ENCODE measurements around the gene S100A1. TPM values are rescaled to one million over a fixed set of nuclear protein-coding genes. Genes with fewer than 3 reads are reported as not detected.

Gene S100A1
- total and polyA plus RNA-seq, 2 of the 13 experiments (the other 11 are each of a cell fraction or from before 2014, with no cell fraction given): 120 to 251 TPM

- TF ChIP-seq FOXP4 (CRISPR knock-in tag; IDR thresholded peaks at IDR 0.05): no peak
- TF ChIP-seq RCOR2 (CRISPR knock-in tag; IDR thresholded peaks at IDR 0.05): no peak
Measured at GRCh38 chr1:153619171-153619570, 9.1 kb upstream of the S100A1 start (continued).

- Histone ChIP-seq H3K4me1 (ENCODE audit: insufficient read depth, low read length) (peaks cover 22% of the 10 kb centered on the region), H3K36me3 (replicated peaks in 1 of 2; ENCODE audit: control insufficient read depth in 1 of 2, insufficient read depth in 2 of 2, low read length in 2 of 2) (peaks cover 3% of the 10 kb centered on the region in 2 experiments; a peak in 3 of 5 replicates), H3K9me3 (ENCODE audit: low read length) (no peaks in the 10 kb centered on the region), H4K20me1 (ENCODE audit: insufficient read depth, low read length) (no peaks in the 10 kb centered on the region), H3K79me2 (ENCODE audit: insufficient read depth, low read length) (peaks cover 11% of the 10 kb centered on the region), H3K27ac (ENCODE audit: extremely low read length, insufficient read depth, low read length) (no peak overlapping the region), H3K4me3 (replicated peaks in 1 of 3; ENCODE audit: insufficient read depth in 1 of 3, low read depth in 2 of 3, low read length in 3 of 3) (no peak overlapping the region), H3K4me2 (ENCODE audit: low read depth, low read length) (no peak overlapping the region), H3K27me3 (ENCODE audit: control insufficient read depth in 1 of 2, insufficient read depth in 2 of 2, low read length in 2 of 2) (no peaks in the 10 kb centered on the region), H2AFZ (ENCODE audit: low read length) (no peak overlapping the region), H3K9ac (ENCODE audit: insufficient read depth, low read depth, low read length) (no peak overlapping the region)
- ATAC-seq (no peak), FAIRE-seq (no peak), DNase-seq (ENCODE audit: low spot score) (no peak)
- TF ChIP-seq ZNF274 (CRISPR knock-in tag; IDR thresholded peaks at IDR 0.05) (no peak), NFE2L1 (CRISPR knock-in tag; IDR thresholded peaks at IDR 0.05; ENCODE audit: borderline replicate concordance) (no peak), TARDBP (CRISPR knock-in tag; IDR thresholded peaks at IDR 0.05) (no peak), SNAPC2 (CRISPR knock-in tag; IDR thresholded peaks at IDR 0.05) (no peak), THAP7 (CRISPR knock-in tag; IDR thresholded peaks at IDR 0.05) (no peak), ZNF569 (CRISPR knock-in tag; IDR thresholded peaks at IDR 0.05; ENCODE audit: borderline replicate concordance) (no peak), ZMAT3 (CRISPR knock-in tag; conservative IDR thresholded peaks at IDR 0.05) (no peak), ZFP37 (CRISPR knock-in tag; IDR thresholded peaks at IDR 0.05; ENCODE audit: borderline replicate concordance) (no peak), ZNF562 (CRISPR knock-in tag; IDR thresholded peaks at IDR 0.05; ENCODE audit: borderline replicate concordance) (no peak), ZNF260 (CRISPR knock-in tag; IDR thresholded peaks at IDR 0.05; ENCODE audit: borderline replicate concordance, low read depth) (no peak), DPF2 (CRISPR knock-in tag; IDR thresholded peaks at IDR 0.05; ENCODE audit: borderline replicate concordance, low read depth) (no peak), RNF2 (conservative IDR thresholded peaks at IDR 0.05; ENCODE audit: low read depth) (no peak), HOXA7 (CRISPR knock-in tag; IDR thresholded peaks at IDR 0.05) (no peak), MATR3 (CRISPR knock-in tag; IDR thresholded peaks at IDR 0.05) (no peak), MIXL1 (CRISPR knock-in tag; IDR thresholded peaks at IDR 0.05) (no peak), DBP (CRISPR knock-in tag; IDR thresholded peaks at IDR 0.05; ENCODE audit: not compliant biosample characterization) (no peak)
- 94% methylated on average over 7 of the region's 7 CpGs for WGBS (ENCODE audit: low lambda C conversion rate)
- intact Hi-C loops (cut with micrococcal nuclease; ENCODE audit: unreplicated experiment) (no loop called here), in situ Hi-C loops (cut with HindIII; ENCODE audit: extremely low pct_ligation_motif_present, low pct_unique_long_range_greater_than_20kb) (no loop called here)
- no TSS peak for BruUV-seq (replicated peaks)
- ChIA-PET POLR2A (interaction anchor here (1.3 to 15.2 kb wide), 2 partner anchors 11 to 12 kb away, joined by 3 to 390 read pairs; partner anchors contain the start of genes CHTOP, S100A14 and S100A16), CTCF (ENCODE audit: low intra/inter-chr PET ratio, low total read pairs) (no interaction called here)
Measured at GRCh38 chr1:153623101-153623500, 5.1 kb upstream of the S100A1 start.
